GM18526 (cell line): Measurements from ENCODE around the gene GOLPH3.
A peak's percentile ranks its signal among the peaks of the same experiment; 100 is the strongest.

Experiments used
- POLR2A ChIP-seq: IDR thresholded peaks from 3 replicates; pipeline ENCODE4 v1.6.1; 2011; ENCODE audit not compliant: insufficient read length; ENCODE audit errors: extremely low read depth

GOLPH3 gene

DNA sequence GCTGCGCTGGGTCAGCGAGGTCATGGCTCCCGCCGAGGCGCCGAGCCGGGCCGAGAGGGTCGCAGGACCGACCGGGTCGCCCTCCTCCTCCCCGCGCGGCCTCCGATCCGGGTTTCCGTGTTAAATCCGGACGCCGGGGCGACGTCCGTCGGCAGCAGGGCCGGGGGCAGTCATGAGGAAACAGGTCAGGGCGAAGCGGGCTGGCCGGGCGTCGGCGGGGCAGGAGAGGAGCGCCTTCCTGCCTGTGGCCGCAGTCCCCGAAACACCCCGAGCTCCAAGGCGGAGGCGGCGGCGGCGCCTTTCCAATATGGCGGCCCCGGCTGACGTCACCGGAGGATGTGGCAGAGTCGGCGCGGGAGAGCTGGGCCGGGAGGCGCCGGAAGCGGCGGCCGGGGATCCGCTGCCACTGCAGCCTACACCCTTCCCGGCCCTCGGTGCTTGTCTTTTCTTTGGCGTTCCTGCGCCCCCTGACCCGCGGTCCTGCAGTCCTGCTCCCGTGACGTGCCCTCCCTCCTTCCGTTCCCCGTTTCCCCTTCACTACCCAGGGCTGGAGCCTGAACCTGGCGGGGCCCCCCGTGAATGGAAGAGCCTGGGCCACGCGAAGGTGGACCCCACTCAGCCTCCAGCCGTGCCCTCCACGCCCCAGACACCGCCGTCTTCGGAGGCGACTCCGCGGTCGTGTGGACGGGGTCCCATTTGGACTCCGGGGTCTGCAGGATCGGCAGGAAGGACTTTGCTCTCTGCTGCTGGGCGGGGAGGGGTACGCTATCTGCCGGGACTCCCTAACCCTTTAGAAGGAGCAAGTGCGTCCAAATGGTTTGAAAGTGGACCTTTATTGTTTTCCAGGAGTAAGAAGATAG is at the start of gene GOLPH3:
Gene GOLPH3 (minus strand): TSS at position 309 of the 860 bp plus-strand sequence. CDS start 285 bp downstream, at position 24.
- TF ChIP-seq POLR2A: peak; percentile 94

DNA sequence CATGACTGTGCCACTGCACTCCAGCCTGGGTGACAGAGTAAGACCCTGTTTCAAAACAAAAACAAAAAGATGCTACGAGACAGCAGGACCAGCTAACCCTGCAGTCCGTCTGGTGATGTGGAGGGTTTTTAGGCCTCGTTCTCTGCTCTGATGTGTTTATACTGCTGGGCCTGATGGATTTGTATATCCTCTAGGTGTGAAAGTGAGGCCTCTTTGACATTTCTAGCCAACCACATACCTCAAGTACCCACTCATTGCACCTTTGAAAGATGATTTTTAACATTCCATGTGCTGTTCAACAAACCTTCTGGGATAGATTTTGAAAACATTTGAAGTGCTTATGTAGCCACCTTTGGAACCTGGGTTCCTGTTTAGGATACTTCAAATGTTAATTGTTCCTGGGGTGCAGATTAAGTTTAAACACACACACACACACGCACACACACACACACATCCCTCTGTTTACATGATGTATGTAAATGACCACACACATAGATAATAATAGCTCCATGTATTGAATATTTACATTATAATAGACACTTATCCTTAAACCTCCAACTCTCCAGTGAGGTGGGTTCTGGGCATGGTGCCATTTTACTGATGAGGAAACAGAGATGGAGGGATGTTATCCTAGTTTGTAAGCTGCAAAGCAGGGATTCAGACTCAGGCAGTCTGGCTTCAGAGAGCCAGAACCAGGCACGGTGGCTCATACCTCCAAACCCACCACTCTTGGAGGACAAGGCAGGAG is 48.8 kb upstream of the GOLPH3 start:
- TF ChIP-seq POLR2A: no peak

DNA sequence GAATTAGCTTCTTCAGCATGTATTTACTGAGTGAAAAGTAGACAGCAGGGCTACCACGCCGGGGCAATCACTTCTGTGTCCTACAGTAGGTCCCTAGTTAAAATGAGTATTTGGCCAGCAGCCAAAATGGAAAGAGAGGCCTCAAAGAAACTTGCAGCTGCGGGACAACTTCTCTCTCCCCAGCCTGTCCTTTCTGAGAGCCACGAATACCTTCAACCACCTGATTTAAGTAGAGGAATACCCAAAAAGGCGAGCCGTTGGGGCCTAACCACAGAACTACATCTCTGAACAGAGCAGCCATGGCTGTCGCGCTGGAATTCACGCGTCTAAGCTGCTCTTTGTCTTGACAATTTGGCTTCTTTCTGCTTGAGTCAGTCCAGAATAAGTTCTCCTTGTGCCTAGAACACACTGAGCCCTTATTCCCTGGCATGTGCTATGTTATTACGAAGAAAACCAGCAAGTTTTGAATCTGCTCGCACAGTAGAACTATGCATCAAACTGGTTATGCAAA is 43.8 kb upstream of the GOLPH3 start:
- TF ChIP-seq POLR2A: no peak

DNA sequence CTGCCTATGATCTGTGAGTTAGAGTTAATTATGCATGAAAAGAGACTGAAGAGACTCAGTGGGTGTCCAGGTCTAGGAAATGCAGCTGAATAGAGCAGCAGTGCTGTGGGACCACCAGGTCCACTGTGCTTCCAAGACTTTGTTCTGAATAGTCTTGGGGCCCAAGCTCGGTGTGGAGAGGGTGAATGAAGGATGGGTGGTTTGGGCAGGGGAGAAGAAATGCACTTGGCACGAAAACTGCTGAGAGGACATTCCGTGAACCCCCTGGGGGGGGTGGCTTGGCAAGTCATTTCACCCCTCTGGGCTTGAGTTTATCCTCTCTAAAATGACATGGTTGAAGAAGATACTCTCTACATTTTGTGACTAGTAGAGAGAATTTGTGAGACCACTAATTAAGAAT is 36.0 kb upstream of the GOLPH3 start:
- TF ChIP-seq POLR2A: no peak

DNA sequence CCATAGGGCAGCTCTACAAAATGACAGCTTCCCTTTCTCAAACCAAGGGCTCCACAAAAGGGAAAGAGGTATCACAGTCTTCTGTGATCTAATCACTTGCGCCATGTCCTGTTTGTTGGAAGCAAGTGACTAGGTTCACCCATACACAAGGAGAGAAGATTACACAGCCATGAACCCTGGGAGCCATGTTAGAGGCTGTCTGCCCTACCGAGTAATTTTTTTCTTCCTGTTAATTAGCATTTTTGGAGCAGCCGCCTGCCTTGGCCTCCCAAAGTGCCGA is 33.2 kb upstream of the GOLPH3 start:
- no peak for TF ChIP-seq POLR2A

DNA sequence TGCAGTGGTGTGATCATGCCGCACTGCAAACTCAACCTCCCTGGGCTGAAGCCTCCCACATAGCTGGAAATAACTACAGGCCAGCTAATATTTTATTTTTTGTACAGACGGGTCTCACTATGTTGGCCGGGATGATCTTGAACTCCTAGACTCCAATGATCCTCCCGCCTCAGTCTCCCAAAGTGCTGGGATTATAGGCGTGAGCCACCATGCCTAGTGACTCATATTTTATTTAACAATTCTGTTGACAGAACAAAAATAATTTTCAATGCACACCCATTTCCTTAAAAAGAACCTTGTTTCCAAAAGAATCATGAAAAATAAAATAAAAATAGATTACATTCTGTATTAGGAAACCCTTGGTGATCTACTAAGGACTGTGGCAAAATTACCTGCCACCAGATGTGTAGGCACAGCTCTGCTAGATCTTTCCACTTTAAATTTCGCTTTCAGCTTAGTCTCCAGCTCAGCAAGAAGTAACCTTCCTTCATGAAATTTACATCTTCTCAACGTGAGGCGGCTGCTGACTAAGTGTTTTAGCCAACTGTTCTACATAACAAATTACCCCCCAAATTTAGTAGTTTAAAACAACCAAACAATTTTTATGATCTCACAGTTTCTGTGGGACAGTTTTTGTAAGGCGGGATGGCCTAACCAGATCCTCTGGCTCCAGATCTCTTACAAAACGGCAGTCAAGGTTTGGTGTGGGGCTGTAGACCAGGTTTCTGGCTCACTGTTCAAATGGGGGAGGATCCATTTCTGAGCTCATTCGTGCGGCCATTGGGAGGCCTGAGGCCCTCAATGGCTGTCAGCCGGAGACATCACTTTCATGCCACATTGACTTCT is 32.6 kb upstream of the GOLPH3 start:
- no peak for TF ChIP-seq POLR2A

DNA sequence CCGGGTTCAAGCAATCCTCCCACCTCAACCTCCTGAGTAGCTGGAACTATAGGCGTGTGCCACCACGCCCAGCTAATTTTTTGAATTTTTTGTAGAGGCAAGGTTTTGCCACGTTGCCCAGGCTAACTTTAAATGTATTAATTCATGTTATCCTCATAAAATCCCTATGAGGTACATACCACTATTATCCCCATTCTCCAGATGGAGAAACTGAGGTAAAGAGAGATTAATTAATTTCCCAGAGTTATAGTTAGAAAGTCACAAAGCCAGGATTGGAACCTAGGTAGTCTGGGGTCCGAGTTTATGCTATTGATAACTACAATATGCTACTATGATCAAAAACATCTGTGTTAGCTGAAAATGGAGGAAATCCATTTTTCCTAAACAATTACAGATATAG is 31.9 kb upstream of the GOLPH3 start:
- TF ChIP-seq POLR2A: no peak

DNA sequence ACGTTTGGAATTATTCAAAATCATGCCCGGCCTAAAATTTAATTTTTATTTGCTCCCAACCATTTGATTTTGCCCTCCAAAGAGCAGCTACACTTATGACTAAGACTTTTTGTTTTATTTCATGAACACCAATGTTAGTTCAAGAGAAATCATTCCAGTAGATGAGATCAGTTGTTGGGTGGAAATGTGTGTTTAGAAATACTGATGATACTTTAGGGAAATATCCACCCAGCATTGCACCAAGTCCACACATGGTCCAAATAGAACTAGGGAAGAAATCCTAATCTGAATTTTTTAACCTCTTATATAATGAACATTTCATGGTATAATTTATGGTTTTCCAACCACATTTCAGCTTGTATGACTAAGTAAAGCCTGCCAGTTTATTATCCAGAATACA is 28.3 kb upstream of the GOLPH3 start:
- TF ChIP-seq POLR2A: no peak

DNA sequence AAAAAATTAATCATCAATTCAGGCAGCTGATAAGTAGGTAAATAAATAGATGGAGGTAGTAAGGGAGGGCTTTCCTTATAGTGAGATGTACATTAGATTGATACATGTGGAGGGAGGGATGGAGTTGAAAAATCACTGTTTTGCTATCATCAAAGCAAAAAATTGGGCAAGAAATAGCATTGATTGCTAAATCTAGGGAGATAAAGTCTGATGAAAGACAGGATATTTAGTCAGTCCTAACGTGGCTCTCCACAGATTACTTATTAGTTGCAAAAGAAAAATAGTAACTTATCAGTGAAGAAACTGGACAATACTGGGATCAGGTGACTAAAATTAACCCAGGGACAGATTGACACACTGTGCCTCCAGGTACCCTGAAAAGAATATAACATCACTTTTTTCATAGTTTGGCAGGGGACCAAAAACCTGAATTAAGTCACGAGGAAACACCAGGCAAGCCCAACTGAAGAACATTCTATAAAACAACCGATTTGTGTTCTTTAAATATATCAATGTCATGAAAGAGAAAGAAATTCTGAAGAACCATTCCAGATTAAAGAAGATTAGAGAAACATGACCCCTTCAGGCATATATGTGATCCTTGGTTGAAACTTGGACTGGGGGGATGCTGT is 27.1 kb upstream of the GOLPH3 start:
- TF ChIP-seq POLR2A: no peak

DNA sequence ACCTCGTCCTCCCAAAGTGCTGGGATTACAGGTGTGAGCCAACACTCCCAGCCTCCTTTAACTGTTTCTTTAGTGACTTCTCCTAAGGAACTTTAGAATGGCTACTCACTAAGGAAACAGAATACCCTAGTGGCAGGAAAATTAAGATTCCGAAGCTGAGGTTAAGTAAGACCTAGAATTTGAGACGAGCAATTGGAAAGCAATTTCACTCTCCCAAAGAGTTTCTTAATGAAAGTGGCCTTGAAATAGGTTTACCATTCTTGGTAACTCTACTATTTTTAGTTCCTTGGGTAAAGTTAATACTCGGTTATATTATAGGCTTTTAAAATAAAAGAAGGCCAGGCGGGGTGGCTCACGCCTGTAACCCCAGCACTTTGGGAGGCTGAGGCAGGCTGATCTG is 22.9 kb upstream of the GOLPH3 start:
- TF ChIP-seq POLR2A: no peak

DNA sequence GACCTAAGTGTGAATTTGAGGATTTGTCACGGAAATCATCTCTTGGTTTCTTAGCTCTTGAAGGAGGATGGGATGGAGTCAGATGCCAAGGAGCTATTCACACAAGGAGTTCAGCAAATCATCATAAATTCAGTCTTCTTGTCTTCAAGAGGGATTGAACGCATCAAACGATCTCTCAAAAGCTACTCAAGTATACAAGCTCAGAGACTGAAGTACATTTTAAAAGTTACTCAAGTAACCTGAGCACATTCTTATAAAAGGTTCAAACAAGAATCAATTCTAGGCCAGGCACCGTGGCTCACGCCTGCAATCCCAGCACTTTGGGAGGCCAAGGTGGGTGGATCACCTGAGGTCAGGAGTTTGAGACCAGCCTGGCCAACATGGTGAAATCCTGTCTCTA is 21.1 kb upstream of the GOLPH3 start:
- TF ChIP-seq POLR2A: no peak

DNA sequence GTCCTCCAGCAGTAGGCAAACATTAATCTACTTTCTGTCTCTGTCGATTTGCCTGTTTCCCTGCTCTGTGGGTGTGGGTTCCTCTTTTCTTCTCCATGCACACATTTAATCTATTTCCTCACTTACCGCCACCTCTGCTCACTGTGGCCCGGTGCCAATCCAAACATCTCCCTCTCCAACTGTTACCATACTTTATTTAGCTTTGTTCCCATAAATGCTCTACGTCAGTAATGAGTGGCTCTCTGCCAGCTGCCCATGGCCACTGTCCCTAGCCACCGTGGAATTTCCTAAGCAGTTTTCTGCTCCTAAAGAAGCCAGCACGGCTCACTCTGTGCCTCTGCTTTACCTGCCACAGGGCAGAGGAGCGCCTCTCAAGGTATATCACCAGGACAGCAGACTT is 19.5 kb upstream of the GOLPH3 start:
- no peak for TF ChIP-seq POLR2A

DNA sequence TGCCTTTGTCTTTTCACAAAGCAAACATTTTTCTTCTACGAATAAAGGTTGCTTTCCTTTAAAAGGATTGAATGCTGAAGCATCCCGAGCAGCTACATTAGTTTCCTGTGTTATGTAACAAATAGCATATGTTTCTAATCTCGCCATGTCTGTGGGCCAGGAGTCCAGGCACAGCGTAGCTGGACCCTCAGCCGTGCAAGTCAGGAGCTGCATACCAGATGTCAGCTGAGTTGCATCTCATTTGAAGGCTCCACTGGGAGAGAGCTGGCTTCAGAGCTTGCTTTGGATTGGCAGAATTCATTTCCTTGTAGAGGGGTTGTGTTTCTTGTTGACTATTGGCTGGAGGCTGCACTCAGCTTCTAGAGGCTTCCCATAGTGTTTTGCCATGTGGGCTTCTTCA is 16.0 kb upstream of the GOLPH3 start:
- no peak for TF ChIP-seq POLR2A

DNA sequence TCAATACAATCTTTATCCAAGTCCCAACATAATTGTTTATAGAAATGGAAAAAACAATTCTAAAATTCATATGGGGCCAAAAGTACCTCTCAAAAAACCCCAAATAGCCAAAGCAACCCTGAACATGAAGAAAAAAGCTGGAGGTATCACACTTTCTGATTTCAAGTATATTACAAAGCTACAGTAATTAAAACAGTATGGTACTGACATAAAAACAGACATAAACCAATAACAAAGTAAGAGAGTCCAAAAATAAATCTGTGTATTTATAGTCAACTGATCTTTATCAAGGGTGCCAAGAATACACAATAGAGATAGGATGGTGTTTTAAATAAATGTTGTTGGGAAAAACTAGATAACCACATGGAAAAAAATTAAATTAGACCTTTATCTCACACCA is 13.6 kb upstream of the GOLPH3 start:
- no peak for TF ChIP-seq POLR2A

DNA sequence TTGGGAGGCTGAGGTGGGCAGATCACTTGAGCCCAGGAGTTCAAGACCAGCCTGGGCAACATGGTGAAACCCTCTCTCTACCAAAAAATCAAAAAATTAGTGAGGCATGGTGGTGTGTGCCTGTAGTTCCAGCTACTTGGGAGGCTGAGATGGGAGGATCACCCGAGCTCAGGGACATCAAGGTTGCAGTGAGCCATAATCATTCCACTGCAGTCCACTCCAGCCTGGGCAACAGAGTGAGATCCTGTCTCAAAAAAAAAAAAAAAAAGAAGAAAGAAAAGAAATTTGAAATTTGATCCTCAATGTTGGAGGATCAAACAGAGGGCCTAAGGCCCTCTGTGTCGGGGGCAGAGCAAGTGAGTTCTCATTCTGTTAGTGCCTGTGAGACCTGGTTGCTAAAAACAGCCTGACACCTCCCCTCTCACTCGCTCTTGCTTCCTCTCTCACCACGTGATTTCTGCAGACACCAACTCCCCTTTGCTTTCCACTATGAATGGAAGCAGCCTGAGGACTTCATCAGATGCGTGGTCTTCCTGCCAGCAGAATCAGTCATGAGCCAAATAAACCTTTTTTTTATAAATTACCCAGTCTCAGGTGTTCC is 8.4 kb upstream of the GOLPH3 start:
- no peak for TF ChIP-seq POLR2A
